GM18507 (cell line): ENCODE measurements around the gene ZBTB17.
"Not testable (repeated sequence)": the region's sequence is repeated elsewhere in the genome, so short reads cannot be mapped to it uniquely, and the experiment has no call there.

ENCODE experiments used
- DNase-seq: peaks from one replicate; pipeline ENCODE4 v3.0.0; 2011; ENCODE audit warnings: low read depth; ENCODE audit not compliant: insufficient read length; ENCODE audit errors: extremely low spot score
- FAIRE-seq: peaks from 2 replicates; lab custom pipeline; 2011; peaks lifted over from hg19 to GRCh38; lab: Jason Lieb, UNC

Gene ZBTB17

GRCh38 chr1:15916916-15917315 is 59.0 kb downstream of the ZBTB17 start:
- FAIRE-seq (peak; percentile 84), DNase-seq (no peak)

GRCh38 chr1:15916417-15916816 is 59.5 kb downstream of the ZBTB17 start:
- no peak for FAIRE-seq

GRCh38 chr1:15915991-15916390 is 59.9 kb downstream of the ZBTB17 start:
- DNase-seq = no peak
- FAIRE-seq = no peak

More at GRCh38 chr1:15916417-15916816, 59.5 kb downstream of the ZBTB17 start:
- no peak for DNase-seq

GRCh38 chr1:15913607-15914006 is 62.3 kb downstream of the ZBTB17 start:
- FAIRE-seq, DNase-seq: not testable (repeated sequence)

- no peak for FAIRE-seq
- DNase-seq = no peak
Measured at GRCh38 chr1:15911927-15912326, 64.0 kb downstream of the ZBTB17 start.

- FAIRE-seq (no peak), DNase-seq (no peak)
Measured at GRCh38 chr1:15911141-15911540, 64.8 kb downstream of the ZBTB17 start.

- DNase-seq (no peak), FAIRE-seq (no peak)
Measured at GRCh38 chr1:15908597-15908996, 67.3 kb downstream of the ZBTB17 start.

- FAIRE-seq = no peak
- no peak for DNase-seq
Measured at GRCh38 chr1:15902882-15903281, 73.0 kb downstream of the ZBTB17 start.

GRCh38 chr1:15900662-15901279 is 75.1 kb downstream of the ZBTB17 start:
- no peak for DNase-seq

GRCh38 chr1:15899266-15899665 is 76.6 kb downstream of the ZBTB17 start:
- DNase-seq (no peak), FAIRE-seq (no peak)

More at GRCh38 chr1:15900662-15901279, 75.1 kb downstream of the ZBTB17 start:
- FAIRE-seq = no peak

GRCh38 chr1:15896841-15897610 is 78.9 kb downstream of the ZBTB17 start:
- FAIRE-seq, DNase-seq: not testable (repeated sequence)

- no peak for FAIRE-seq
Measured at GRCh38 chr1:15895233-15895632, 80.7 kb downstream of the ZBTB17 start.

GRCh38 chr1:15892857-15893599 is 82.9 kb downstream of the ZBTB17 start:
- FAIRE-seq = not testable (repeated sequence)

More at GRCh38 chr1:15895233-15895632, 80.7 kb downstream of the ZBTB17 start:
- no peak for DNase-seq

More at GRCh38 chr1:15892857-15893599, 82.9 kb downstream of the ZBTB17 start:
- not testable (repeated sequence) for DNase-seq
